Measurements from ENCODE around the gene ERICH2.

- no peak for TF ChIP-seq CTCF (IDR thresholded peaks at IDR 0.05)
- TF ChIP-seq GATA2 (CRISPR knock-in tag; IDR thresholded peaks at IDR 0.05), result no peak
- no peak for TF ChIP-seq GABPA (IDR thresholded peaks at IDR 0.05; ENCODE audit: low read depth)
- TF ChIP-seq TAF1 (IDR thresholded peaks at IDR 0.05; ENCODE audit: borderline replicate concordance, low read depth, low read length), result no peak
Measured at GRCh38 chr2:170828533-170828916, 58.3 kb downstream of the ERICH2 start.

All from SK-N-SH (cell line).